Measurements from ENCODE around the gene FBXO8. TPM values are rescaled to one million over a fixed set of nuclear protein-coding genes. Genes with fewer than 3 reads are reported as not detected.

Gene FBXO8
- total RNA-seq, 1 donor from 2014 or later, result 13.5 TPM

DNA sequence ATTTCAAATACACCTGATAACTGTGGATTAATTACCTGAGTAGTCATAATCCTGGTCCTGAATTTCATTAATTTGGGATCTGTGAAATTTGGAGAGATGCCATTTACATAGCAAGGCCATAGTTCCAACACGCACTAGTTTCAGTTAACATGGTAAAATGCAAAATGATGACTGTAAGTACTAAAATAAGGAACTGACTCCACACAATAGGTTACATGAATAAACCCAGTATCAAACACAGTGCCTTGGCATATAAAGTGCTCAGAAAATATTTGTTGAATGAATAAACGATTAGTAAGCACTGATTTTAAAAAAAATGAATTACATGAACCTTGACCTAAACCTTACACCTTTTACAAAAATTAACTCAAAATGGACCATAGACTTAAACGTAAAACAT is 9.0 kb downstream of the FBXO8 start:
- Mint-ChIP-seq H3K27ac (no peak overlapping the region), H3K4me1 (no peaks in the 10 kb centered on the region), H3K27me3 (ENCODE audit: low read depth) (no peaks in the 10 kb centered on the region), H3K9me3 (peaks cover 5% of the 10 kb centered on the region), H3K36me3 (peaks cover 6% of the 10 kb centered on the region), H3K4me3 (no peak overlapping the region)
- no peak for DNase-seq (ENCODE audit: low spot score in 2 of 2, unreplicated experiment in 2 of 2)
- TF ChIP-seq, protein P1, sequence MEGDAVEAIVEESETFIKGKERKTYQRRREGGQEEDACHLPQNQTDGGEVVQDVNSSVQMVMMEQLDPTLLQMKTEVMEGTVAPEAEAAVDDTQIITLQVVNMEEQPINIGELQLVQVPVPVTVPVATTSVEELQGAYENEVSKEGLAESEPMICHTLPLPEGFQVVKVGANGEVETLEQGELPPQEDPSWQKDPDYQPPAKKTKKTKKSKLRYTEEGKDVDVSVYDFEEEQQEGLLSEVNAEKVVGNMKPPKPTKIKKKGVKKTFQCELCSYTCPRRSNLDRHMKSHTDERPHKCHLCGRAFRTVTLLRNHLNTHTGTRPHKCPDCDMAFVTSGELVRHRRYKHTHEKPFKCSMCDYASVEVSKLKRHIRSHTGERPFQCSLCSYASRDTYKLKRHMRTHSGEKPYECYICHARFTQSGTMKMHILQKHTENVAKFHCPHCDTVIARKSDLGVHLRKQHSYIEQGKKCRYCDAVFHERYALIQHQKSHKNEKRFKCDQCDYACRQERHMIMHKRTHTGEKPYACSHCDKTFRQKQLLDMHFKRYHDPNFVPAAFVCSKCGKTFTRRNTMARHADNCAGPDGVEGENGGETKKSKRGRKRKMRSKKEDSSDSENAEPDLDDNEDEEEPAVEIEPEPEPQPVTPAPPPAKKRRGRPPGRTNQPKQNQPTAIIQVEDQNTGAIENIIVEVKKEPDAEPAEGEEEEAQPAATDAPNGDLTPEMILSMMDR (IDR thresholded peaks at IDR 0.05; ENCODE audit: unreplicated experiment), result no peak

DNA sequence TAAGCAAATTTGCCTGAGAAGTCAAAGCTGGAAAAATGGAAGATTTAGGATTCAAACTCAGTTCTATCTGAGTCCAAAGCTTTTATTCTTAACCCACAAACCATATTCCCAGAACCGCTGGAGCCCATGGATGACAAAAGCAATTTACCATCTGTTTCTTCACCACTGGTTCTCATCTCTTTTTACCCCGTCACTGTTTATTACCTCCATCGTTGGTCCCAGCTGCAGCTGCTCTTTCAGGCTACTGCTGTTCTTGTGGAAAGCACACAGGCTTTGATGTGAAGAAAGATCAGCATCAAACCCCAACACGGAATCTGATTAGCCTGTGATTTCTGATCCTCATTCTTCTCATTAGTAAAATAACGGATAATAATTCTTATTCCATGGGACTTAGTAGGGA is 9.5 kb downstream of the FBXO8 start:
- Mint-ChIP-seq H3K27ac (no peak overlapping the region), H3K4me3 (no peak overlapping the region), H3K27me3 (ENCODE audit: low read depth) (no peaks in the 10 kb centered on the region)

DNA sequence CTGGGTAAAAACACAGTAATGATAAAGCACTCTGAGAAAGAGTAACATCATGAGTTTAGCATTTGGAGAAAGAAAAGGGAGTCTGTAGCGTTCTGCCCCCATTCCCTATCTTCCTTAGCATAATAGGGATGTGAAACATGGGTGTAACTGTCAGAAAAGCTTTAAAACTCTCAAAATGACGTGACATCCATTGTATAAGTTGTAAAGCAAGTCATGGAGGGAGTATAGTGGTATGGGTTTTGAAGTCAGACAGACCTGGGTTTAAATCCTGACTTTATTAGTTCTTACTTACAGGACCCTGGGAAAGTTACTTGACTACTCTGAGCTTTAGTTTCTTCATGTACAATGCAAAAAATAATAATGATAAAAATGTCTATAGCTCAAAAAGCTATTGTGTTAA is 17.1 kb downstream of the FBXO8 start:
- TF ChIP-seq, protein P1 (IDR thresholded peaks at IDR 0.05; ENCODE audit: unreplicated experiment), result no peak
- Mint-ChIP-seq H3K4me1 (peaks cover 5% of the 10 kb centered on the region), H3K36me3 (peaks cover 2% of the 10 kb centered on the region), H3K27ac (no peak overlapping the region), H3K4me3 (no peak overlapping the region), H3K9me3 (no peaks in the 10 kb centered on the region), H3K27me3 (ENCODE audit: low read depth) (no peaks in the 10 kb centered on the region)
- DNase-seq (ENCODE audit: low spot score in 2 of 2, unreplicated experiment in 2 of 2), result no peak

More for the DNA sequence above, 9.5 kb downstream of the FBXO8 start:
- H3K36me3 Mint-ChIP-seq, result peaks cover under 1% of the 10 kb centered on the region
- H3K9me3 Mint-ChIP-seq, result no peaks in the 10 kb centered on the region
- DNase-seq (ENCODE audit: low spot score in 2 of 2, unreplicated experiment in 2 of 2), result no peak
- TF ChIP-seq, protein P1 (IDR thresholded peaks at IDR 0.05; ENCODE audit: unreplicated experiment), result no peak
- H3K4me1 Mint-ChIP-seq, result no peaks in the 10 kb centered on the region

DNA sequence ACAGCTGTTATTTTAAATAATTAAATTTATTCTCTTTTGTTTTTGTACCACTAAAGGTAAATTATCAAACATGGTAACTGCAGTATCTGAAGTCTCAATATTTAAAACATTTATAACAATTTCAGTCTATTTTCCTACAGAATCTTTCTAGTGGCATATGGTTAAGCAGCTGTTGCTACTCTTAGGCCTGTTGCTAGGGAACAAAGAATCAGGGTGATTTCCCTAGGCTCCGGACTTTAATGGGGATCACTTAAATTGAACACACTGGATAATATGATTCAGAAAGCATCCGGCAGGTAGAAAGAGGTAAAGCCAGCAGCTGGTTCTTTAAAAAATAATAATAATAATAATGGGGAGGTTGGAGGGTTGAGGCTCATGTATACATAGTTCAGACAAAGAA is 17.6 kb downstream of the FBXO8 start:
- TF ChIP-seq, protein P1 (IDR thresholded peaks at IDR 0.05; ENCODE audit: unreplicated experiment), result no peak
- no peaks in the 10 kb centered on the region for H3K9me3 Mint-ChIP-seq
- H3K4me1 Mint-ChIP-seq, result peaks cover 5% of the 10 kb centered on the region
- H3K36me3 Mint-ChIP-seq, result peaks cover 2% of the 10 kb centered on the region
- H3K27ac Mint-ChIP-seq, result no peak overlapping the region
- H3K27me3 Mint-ChIP-seq (ENCODE audit: low read depth), result no peaks in the 10 kb centered on the region
- H3K4me3 Mint-ChIP-seq, result no peak overlapping the region
- no peak for DNase-seq (ENCODE audit: low spot score in 2 of 2, unreplicated experiment in 2 of 2)

DNA sequence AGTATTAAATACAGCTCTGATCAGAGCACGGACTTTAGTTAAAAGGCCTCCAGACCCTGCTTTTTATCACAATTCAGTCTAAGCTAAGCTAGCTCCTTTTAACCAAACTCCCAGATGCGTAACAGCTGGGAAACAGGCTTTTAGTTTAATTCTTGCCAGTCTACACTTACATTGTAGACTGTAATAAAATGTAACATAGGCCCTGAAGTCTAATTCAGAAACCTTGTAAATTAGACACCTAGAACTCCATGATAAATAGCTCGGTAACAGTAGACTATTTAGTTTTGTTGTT is 20.1 kb downstream of the FBXO8 start:
- peaks cover 5% of the 10 kb centered on the region for H3K4me1 Mint-ChIP-seq
- TF ChIP-seq, protein P1 (IDR thresholded peaks at IDR 0.05; ENCODE audit: unreplicated experiment), result no peak
- peaks cover 2% of the 10 kb centered on the region for H3K36me3 Mint-ChIP-seq
- H3K27ac Mint-ChIP-seq, result peak overlapping the region; percentile 7
- H3K9me3 Mint-ChIP-seq, result no peaks in the 10 kb centered on the region
- no peaks in the 10 kb centered on the region for H3K27me3 Mint-ChIP-seq (ENCODE audit: low read depth)
- H3K4me3 Mint-ChIP-seq, result no peak overlapping the region
- DNase-seq (ENCODE audit: low spot score in 2 of 2, unreplicated experiment in 2 of 2), result no peak

Measured in mesothelial cell of epicardium (in vitro differentiated cells).